LNCaP clone FGC (cell line): ENCODE data around the gene HDHD3.
"Not testable (repeated sequence)": the region's sequence is repeated elsewhere in the genome, so short reads cannot be mapped to it uniquely, and the experiment has no call there.

ENCODE experiments used
- DNase-seq: peaks from one replicate; pipeline ENCODE4 v3.0.0-alpha.2; 2011; ENCODE audit warnings: low read depth
- H3K4me3 ChIP-seq: 2 replicates; pipeline ENCODE4 v1.5.1; 2011; ENCODE audit warnings: mild to moderate bottlenecking, low read depth, low read length, control low read depth
- TF ChIP-seq, protein P1 (sequence below): IDR thresholded peaks from 2 replicates; pipeline ENCODE4 v1.5.1; 2012; ENCODE audit warnings: mild to moderate bottlenecking; ENCODE audit not compliant: control insufficient read depth, insufficient read depth; ENCODE audit errors: extremely low read depth

The HDHD3 gene

DNA sequence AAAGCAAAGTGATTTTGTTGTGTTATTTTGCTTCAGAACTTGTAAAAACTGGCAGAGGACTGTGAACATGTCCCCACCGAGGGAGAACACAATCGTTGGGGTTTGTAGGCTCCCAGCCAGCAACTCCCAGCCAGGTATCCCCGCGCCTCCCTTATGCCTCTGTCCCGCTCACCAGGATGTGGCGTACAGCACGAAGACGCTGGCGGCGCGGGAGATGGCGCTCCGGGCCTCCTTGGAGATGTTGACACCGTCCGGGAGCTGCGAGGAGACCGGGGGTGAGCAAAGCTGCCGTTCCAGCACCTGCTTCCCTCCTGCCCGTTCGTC is 33.1 kb upstream of the HDHD3 start:
- H3K4me3 ChIP-seq = peak overlapping the region; percentile 98
- no peak for DNase-seq
- TF ChIP-seq, protein P1, sequence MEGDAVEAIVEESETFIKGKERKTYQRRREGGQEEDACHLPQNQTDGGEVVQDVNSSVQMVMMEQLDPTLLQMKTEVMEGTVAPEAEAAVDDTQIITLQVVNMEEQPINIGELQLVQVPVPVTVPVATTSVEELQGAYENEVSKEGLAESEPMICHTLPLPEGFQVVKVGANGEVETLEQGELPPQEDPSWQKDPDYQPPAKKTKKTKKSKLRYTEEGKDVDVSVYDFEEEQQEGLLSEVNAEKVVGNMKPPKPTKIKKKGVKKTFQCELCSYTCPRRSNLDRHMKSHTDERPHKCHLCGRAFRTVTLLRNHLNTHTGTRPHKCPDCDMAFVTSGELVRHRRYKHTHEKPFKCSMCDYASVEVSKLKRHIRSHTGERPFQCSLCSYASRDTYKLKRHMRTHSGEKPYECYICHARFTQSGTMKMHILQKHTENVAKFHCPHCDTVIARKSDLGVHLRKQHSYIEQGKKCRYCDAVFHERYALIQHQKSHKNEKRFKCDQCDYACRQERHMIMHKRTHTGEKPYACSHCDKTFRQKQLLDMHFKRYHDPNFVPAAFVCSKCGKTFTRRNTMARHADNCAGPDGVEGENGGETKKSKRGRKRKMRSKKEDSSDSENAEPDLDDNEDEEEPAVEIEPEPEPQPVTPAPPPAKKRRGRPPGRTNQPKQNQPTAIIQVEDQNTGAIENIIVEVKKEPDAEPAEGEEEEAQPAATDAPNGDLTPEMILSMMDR = no peak

DNA sequence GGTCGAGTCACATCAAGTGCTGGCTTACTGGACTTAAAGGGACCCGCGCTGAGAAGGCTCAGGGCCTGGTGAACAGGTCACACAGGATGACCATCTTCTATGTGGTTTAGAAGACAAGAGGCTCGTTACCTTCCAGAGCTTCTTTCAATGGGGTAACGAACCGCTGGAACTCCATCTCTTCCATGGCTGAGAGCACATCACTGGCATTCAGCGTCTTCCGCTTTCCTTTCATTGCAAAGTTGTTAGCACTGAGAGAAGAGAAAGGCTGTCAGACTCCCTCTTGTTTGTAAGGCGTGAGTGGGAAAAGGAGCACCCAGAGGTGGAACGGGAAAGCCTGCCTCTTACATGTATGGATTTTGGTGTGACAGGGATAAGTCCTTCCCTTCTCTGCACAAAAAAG is 32.7 kb upstream of the HDHD3 start:
- H3K4me3 ChIP-seq = peak overlapping the region; percentile 98
- TF ChIP-seq, protein P1 = no peak
- no peak for DNase-seq

DNA sequence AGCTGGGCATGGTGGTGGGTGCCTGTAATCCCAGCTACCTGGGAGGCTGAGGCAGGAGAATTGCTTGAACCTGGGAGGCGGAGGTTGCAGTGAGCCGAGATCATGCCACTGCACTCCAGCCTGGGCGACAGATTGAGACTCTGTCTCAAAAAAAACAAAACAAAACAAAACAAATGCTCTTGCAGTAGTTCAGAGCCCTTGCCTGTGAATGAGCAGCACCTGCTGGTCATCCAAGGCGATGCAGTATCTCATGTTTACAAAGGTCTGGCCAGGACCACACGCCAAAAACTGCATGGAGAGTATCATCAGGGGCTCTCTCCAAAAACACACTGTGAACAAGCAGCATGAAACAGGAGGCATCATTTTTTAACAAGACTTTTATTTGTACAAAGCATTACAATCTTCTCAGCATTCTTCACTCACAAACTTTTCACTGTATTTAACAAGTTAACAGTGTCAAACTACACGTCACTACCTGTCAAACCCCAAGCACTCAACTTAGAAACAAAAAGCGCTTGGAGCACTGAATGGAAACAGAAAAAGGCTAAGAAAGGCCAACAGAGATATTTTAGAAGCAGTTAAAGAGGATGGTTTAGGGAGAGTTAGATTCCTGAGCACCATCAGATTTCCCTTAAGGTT is 30.2 kb upstream of the HDHD3 start:
- DNase-seq = peak; percentile 58
- H3K4me3 ChIP-seq = not testable (repeated sequence)
- TF ChIP-seq, protein P1 = peak; percentile 96

DNA sequence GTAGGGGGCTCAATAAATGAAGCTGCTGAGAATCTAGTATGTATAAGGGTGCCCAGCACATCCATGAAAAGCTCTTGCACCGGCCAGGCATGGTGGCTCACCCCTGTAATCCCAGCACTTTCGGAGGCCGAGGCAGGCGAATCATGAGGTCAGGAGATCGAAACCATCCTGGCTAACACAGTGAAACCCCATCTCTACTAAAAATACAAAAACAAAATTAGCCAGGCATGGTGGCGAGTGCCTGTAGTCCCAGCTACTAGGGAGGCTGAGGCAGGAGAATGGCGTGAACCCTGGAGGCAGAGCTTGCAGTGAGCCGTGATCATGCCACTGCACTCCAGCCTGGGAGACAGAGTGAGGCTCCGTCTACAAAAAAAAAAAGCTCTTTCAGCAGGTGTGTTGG is 29.6 kb upstream of the HDHD3 start:
- H3K4me3 ChIP-seq, DNase-seq: not testable (repeated sequence)

DNA sequence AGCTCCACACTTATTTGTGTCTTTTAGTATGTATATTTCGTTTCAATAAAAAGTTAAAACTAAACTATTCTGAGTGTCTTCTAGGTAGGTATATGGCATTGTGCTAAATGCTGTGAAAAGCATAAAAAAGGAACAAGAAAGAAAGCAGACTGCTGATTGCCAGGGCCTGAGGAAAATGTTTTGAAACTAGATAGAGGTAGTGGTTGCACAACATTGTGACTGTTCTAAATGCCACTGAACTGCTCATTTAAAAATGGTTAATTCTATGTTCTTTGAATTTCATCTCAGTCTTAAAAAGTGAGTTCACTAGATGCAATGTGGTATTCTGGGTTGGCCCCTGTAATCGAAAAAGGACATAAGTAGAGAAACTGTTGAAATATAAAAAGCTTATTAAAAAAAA is 26.9 kb upstream of the HDHD3 start:
- TF ChIP-seq, protein P1 = no peak
- H3K4me3 ChIP-seq = no peak overlapping the region
- no peak for DNase-seq

DNA sequence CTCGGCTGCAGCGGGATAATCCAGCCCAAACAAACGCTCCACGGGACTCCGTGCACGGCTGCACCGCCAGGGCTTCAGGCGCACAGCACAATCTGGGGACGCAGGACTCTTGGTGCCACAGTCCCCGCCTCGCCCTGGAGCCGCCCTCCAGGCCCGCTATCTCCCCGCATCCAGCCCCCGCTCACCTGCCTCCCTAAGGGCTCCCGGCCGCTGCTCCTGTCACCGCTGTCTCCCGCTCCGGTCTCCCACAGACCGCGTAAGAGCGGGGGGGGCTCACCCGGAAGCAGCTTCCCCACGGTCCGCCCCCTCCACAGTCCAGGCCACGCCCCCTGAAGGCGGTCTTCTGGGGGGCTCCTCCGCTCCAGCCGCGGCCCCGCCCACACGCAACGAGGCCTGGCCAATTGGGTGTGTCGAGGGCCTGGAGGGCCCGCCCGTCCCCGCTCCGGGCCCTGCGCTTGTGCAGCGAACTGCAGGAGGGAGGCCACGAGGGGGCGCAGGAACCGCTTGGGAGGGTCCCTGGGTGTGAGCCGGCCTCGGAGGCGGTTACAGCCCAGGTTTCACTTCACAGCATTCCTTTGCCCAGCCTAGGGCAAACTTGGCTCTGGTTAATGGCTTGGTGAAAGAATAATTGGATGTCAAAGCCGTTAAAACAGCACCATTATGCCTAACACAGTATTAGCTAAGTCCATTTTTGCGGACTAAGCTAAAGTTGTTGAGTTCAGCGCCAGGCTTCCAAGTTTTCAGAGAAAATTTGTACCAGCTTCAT is 24.4 kb upstream of the HDHD3 start, which contains the start of gene ALAD:
ALAD (minus strand) TSS at position 258 of the 766 bp plus-strand sequence. CDS start 7,725 bp downstream, outside the sequence.
- TF ChIP-seq, protein P1 = peak; percentile 94
- H3K4me3 ChIP-seq = peak within 1 kb of the TSS; percentile 69
- DNase-seq = peak; percentile 85

- TF ChIP-seq, protein P1 = no peak
- H3K4me3 ChIP-seq = no peak overlapping the region
- no peak for DNase-seq
These were observed 22.9 kb upstream of the HDHD3 start for GRCh38 chr9:113399646-113400200.
